NCI-H1092 treated with DMSO at 0.1 percent for 48 hours (cell line): ENCODE results near the gene ZP3.
"Not testable (repeated sequence)": the region's sequence is repeated elsewhere in the genome, so short reads cannot be mapped to it uniquely, and the experiment has no call there.

Experiments
- DNase-seq: peaks from one replicate; lab custom pipeline; 2025; lab: John Stamatoyannopoulos, UW

The ZP3 gene

GRCh38 chr7:76424413-76425111 is at the start of gene ZP3:
Gene ZP3, plus strand, starts transcription at chr7:76424950. Its CDS starts 15 bp downstream, at chr7:76424965.
- no peak for DNase-seq

- no peak for DNase-seq
Measured at GRCh38 chr7:76375251-76375650, 49.5 kb upstream of the ZP3 start.

- DNase-seq, result no peak
Measured at GRCh38 chr7:76377186-76377918, 47.4 kb upstream of the ZP3 start.

GRCh38 chr7:76380623-76380966 is 44.2 kb upstream of the ZP3 start:
- DNase-seq, result no peak

- no peak for DNase-seq
Measured at GRCh38 chr7:76381814-76382213, 42.9 kb upstream of the ZP3 start.

- DNase-seq, result no peak
Measured at GRCh38 chr7:76383089-76383944, 41.4 kb upstream of the ZP3 start.

- no peak for DNase-seq
Measured at GRCh38 chr7:76386691-76387260, 38.0 kb upstream of the ZP3 start.

- not testable (repeated sequence) for DNase-seq
Measured at GRCh38 chr7:76387789-76388188, 37.0 kb upstream of the ZP3 start.

- no peak for DNase-seq
Measured at GRCh38 chr7:76390092-76390491, 34.7 kb upstream of the ZP3 start.

GRCh38 chr7:76392531-76393115 is 32.1 kb upstream of the ZP3 start:
- no peak for DNase-seq

- DNase-seq, result peak; percentile 97
Measured at GRCh38 chr7:76393116-76394031, 31.4 kb upstream of the ZP3 start.

GRCh38 chr7:76394957-76395356 is 29.8 kb upstream of the ZP3 start:
- DNase-seq, result no peak

GRCh38 chr7:76395605-76395964 is 29.2 kb upstream of the ZP3 start:
- DNase-seq, result not testable (repeated sequence)

- DNase-seq, result no peak
Measured at GRCh38 chr7:76395965-76396726, 28.6 kb upstream of the ZP3 start.

GRCh38 chr7:76396864-76397263 is 27.9 kb upstream of the ZP3 start:
- DNase-seq, result no peak

GRCh38 chr7:76397409-76398183 is 27.2 kb upstream of the ZP3 start:
- DNase-seq, result peak; percentile 62

GRCh38 chr7:76400248-76400647 is 24.5 kb upstream of the ZP3 start:
- no peak for DNase-seq

GRCh38 chr7:76403097-76403496 is 21.7 kb upstream of the ZP3 start:
- DNase-seq, result not testable (repeated sequence)

GRCh38 chr7:76403780-76404494 is 20.8 kb upstream of the ZP3 start:
- no peak for DNase-seq
